NCI-H2227 (cell line): Measurements from ENCODE around the gene MAD1L1.
"Not testable (repeated sequence)": the region's sequence is repeated elsewhere in the genome, so short reads cannot be mapped to it uniquely, and the experiment has no call there.

Experiments
- DNase-seq: peaks from one replicate; lab custom pipeline; 2025; ENCODE audit not compliant: unreplicated experiment; lab: John Stamatoyannopoulos, UW

MAD1L1 gene

DNA sequence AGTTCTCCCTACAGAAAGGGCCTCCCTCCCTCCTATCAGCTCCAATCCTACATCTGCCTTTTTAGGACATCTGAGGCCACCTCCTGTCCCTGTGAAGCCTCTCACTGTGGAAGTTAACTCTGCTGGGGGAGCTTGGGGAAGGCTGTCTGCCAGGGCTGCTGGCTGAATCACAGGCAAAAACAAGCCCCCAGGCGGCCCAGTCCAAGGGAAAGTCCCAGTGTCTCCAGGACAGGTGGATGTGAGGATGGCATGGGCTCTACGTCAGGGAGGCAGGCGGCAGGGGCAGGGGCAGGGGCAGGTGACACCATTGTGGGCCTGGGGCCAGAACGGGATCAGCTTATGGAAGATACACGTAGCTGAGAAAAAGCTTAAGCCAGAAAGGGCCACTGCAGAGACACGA is 240.2 kb downstream of the MAD1L1 start:
- DNase-seq = no peak

DNA sequence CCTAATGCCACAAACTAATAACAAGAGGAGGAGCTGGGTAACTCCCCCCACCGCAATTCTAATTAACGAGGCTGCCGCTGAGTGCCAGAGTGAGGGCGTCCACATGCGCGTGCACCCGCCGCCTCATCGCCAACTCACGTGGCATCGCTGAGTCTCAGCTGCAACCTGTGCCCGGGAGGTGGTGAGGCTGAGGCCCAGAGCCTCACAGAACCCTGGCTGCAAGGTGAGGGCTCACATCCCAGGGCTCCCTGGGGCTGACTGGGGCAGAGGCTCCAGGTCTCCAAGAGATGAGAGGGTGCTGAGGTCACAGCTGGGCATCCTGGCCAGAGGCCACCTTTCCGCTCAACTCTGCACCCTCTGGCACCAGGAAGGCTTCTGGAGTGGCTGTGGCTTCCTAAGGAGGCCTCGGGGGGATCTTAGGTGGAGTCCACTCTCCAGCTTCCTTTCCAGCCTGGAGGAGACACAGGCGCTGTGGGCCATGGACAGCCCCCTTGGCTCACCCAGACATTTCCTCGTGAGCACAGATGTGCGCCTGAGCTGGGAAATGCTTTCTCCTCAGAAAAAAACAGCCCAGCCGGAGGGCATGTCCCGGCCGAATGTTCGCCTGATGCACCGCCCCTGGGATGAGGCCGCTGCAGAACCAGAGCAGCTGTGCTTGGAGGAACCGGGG is 242.6 kb downstream of the MAD1L1 start:
- DNase-seq = no peak

DNA sequence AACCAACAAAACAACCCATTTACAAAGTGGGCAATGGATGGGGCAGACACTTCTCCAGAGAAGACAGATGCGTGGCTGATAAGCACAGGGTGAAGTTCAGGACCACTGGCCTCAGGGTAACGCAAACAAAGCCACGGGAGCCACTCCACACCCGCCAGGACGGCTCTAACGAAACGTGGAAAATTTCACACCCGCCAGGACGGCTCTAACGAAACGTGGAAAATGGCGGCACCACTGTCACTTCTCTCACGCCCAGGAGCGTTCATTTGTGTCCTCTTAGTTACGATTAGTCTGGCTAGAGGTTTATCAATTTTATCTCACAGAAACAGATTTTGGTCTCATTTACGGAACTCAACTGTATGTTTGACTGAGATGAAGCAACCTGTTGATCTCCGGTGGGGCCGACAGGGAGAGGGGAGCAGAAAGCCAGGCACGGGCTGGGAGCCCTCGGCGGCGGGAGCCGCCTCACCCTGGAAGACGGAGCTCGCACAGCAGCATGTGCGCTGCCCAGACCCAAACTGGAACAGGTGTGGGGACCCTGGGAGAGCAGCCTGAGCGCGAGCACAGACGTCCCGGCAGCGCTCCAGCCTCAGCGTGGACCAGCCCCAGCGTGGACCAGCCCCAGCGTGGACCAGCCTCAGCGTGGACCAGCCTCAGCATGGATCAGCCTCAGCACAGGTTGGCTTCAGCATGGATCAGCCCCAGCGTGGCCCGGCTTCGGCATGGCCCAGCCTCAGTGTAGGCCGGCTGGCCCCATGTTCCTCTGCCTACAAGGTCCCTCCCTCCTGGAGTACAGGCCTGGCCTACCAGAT is 243.5 kb downstream of the MAD1L1 start:
- DNase-seq = no peak

- DNase-seq = no peak
Measured at GRCh38 chr7:1988533-1988930, 244.2 kb downstream of the MAD1L1 start.

DNA sequence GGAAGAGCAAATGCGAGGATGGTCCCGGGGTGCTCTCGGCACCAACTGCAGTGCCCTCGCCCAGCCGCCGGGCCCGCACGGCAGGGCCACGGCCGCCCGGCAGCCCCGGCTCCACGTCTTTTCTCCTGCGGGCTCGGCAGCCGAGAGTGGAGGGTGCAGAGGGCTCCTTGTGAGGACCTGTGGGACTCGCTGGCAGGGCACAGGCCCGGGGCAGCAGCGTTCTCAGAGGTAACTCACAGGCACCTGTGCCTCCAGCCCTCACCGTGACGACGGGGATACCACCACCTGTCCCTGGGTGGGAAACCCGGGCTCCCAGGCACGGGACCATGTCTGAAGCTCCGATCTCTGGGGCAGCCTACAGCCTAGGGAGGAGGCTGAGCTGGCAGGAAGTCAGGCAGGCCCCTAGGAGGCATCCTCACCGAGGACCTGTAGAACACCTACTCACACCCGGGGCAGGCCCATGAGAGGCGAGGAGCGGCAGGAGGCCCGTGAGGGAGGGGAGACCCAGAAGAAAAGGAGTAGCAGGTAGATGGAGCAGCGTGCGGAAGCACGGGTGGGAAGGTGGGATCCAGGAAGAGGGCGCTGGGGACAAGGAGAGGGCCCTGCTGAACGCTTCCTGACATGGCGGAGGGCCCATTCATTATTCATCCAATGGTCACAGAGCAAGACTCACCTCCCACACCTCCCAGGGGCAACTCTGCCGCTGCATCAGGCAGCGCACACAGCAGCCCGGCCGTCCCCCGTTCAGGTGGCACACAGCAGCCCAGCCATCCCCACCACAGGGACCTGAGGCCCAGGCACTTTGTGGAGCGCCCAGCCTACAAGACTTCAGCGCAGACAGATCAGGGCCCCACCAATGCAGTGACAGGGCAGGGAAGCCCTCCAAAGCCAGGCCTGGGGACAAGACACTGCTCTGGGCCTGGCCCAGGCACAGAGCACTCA is 244.9 kb downstream of the MAD1L1 start:
- no peak for DNase-seq

- no peak for DNase-seq
Measured at GRCh38 chr7:1987084-1987535, 245.6 kb downstream of the MAD1L1 start.

DNA sequence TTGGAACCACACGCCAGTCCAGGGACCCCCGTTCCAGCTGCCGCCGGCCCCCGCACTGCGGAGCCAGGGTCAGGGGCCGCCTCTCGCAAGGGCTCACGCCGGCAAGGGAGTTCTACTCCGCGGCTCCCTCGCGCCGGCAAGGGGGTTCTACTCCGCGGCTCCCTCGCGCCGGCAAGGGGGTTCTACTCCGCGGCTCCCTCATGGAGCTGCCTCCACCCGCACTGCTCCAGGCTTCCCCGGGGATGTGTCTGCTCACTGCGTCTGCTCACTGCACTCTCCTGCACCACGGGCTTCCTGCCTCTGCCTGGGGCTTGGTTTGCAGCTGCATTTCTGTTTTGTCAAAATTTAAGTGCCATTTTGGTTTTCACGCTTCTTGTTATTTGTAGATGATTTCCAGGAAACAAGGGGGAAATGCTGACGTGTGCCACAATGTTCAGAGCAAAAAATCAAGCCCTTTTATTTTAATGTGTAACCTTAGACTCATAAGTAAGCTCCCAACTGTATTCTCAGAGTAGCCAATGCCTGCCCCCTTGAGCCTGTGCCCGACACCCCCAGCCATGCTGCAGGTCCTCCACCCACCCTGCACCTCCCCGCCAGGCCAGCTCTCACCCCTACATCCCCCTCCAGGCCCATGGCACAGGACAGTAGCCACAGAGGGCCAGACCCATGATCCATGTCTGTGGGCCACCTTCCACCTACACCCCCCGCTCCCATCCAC is 246.2 kb downstream of the MAD1L1 start:
- no peak for DNase-seq

GRCh38 chr7:1985936-1986335 is 246.8 kb downstream of the MAD1L1 start:
- DNase-seq = no peak

- no peak for DNase-seq
Measured at GRCh38 chr7:1985042-1985441, 247.7 kb downstream of the MAD1L1 start.

GRCh38 chr7:1981878-1982230 is 250.9 kb downstream of the MAD1L1 start:
- no peak for DNase-seq

- DNase-seq = no peak
Measured at GRCh38 chr7:1981201-1981877, 251.4 kb downstream of the MAD1L1 start.

DNA sequence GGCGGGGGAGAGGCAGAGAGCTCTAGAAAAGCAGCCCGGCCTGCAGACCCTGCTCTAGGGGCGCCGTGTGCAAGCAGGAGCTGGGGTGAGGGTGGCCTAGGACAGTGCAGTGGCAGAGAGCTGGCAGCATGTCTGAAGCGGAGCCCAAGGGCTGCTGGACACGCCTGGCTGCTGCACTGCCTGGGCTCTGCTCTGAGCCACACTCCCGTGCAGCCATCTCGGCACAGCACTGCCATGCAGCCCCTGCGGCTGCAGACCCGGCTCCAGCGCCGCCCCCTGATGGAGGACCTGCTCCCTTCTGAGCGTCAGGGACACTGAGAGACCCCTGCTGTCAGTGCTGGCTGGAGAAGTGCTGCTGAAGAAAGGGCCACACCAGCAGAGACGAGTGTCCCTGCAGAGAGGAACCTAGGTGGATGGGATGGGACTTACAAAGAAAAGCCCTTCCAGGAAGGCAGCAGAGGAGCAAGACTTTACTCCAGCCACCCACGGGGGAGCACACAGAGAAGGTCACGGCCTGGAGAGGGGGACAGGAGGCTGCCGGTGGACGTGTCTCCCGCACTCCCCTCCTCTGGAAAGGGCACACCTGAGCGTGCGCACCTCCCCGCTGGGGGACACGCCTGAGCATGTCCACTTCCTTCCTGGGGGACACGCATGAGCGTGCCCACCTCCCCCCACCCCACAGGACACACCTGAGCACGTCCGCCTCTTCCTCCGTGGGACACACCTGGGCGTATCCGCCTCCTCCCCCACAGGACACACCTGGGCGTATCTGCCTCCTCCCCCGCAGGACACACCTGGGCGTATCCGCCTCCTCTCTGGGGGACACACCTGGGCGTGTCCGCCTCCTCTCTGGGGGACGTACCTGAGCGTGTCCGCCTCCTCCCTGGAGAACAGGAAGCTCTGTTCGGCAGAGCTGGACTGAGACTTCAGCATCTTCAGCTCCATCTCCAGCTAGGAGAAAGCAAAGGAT is 252.9 kb downstream of the MAD1L1 start:
- no peak for DNase-seq

DNA sequence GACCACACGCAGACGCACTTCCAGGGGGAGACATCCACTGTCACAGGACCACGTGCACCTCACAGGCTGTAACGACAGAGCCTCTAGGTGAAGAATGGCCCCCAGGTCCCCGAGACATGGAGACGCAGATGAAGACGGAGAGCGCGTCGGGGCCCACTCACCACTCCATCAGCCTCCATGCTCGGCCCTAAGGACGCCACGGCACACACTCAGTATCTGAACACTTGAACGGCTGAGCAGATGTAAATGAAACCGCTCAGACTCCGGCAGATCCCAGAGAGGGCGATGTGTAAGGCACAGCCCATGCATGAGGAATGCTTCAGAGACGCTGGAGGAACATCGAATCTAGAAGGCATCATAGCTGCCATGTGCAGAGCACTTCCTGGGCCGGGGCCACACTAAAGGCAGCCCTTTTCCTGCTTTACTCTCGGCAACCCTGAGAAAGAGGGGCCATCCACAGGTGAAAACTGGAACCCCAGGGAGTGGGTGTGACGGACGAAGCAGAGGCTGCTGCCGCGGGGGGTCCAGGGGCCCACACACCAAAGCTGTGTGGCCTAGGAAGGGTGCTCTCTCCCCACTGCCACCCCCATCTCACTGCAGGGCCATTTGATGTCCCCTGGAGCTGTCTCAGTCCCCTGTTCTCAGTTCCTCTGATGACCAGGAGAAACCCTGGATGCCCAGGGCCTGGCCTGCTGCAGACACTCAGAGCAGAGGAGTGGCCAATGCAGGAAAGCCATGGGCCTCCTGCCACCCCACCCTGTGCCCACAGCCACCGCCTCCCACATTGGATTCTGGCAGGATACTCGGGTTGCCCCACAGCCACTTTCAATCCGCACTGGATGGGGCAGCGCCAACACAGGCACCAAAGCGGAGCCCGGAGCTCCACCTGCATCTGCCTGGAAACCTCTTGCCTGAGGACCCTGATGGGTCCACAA is 253.8 kb downstream of the MAD1L1 start:
- DNase-seq = no peak

DNA sequence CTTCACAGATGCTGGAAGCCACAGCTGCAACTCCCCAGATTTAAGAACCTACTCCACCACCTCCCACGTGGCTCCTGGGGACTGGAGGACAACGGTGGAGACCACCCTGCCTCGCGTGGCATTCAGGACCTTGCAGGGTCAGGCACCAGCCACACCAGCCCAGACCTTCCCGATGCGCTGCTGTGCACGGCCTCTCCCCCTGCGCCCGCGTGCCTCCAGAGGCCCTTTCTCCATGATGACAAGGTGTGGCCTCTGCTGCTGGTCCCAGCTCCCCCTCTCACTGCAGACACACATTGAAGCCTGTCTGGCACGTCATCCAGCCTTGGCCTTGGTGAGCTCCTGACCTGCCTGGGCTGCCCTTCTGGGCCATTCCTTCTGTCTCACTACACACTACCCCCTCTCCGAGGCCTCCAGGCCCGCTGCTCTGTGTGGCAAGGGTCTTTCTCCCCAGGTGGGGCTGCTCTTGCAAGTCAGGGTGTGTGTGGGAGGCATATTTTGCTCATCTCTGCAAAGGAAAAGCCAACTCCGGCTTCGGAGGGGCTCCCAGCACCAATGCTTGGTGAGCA is 254.8 kb downstream of the MAD1L1 start:
- no peak for DNase-seq

DNA sequence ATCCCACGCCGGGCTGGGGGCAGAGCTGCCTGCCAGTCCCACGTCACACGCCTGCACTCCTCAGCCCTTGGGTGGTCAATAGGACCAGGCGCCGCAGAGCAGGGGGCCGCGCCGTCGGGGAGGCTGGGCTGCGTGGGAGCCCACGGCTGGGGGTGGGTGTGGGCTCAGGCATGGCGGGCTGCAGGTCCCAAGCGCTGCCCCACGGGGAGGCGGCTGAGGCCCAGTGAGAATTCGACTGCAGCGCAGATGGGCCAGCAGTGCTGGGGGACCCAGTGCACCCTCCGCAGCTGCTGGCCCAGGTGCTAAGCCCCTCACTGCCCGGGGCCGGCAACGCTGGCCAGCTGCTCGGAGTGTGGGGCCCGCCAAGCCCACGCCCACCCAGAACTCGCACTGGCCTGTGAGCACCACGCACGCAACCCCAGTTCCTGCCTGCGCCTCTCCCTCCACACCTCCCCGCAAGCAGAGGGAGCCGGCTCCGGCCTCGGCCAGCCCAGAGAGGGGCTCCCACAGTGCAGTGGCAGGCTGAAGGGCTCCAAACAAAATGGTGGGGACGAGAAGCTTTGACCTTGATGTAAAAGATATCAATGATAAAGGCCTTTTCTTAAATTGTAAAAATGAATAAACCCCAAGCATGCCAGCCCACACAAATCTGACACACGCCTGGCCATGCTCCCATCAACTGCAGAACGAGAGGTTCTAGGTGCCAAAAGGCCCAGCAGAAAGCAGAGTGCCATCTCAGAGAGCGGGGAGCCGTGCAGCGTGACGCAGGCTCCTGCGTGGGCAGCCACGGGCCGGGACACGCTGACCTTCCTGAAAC is 255.5 kb downstream of the MAD1L1 start:
- no peak for DNase-seq

- DNase-seq = not testable (repeated sequence)
Measured at GRCh38 chr7:1976521-1976920, 256.2 kb downstream of the MAD1L1 start.

- DNase-seq = no peak
Measured at GRCh38 chr7:1975581-1975980, 257.2 kb downstream of the MAD1L1 start.
